GM21515 (cell line): Measurements from ENCODE around the gene ZNF521.
"Not testable (repeated sequence)": the region's sequence is repeated elsewhere in the genome, so short reads cannot be mapped to it uniquely, and the experiment has no call there.

Experiments
- ATAC-seq: cut with Tn5 transposase; IDR thresholded peaks from one replicate; pipeline ENCODE4 v1.9.1; 2021; ENCODE audit not compliant: unreplicated experiment

Gene ZNF521

DNA sequence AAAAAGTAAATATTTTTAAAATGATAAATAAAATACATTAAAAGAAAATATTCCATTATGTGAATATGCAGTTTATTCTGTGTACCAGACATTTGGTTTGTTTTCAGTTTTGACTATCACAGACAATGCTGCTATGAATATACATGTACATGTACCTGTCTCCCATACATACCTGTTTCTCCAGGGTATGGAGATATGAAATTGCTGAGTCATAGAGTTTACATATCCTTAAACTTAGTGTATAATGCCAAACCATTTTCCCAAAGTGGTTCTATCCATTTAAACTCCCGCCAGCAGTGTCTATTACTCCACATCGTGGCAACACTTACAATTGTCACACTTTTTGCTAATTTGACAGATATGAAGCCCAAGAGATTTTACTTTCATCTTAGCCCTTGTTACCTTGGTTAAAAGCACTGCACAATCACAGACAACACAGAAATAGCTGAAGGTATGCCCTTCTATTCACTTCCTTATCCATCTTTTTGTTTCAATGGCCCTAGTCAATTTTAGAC, 56.3 kb downstream of the ZNF521 start:
- ATAC-seq: no peak

DNA sequence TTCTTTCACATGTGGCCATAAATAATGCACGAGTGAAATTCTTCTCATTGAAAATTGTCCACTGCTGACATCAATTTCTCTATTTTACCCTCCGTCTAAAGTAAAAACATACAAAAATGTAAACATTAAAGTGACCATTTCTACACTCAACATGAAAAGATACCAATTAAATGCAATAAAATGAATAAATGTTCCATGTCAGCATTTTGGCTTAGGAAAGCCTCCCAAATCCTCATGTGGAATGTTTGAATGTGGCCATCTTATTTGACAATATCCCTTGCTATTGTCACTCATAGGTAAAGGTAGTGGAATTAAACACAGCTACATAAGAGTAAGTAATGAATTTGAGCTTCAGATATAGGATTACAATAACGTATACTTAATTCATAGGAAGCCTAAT, 60.8 kb downstream of the ZNF521 start:
- no peak for ATAC-seq

DNA sequence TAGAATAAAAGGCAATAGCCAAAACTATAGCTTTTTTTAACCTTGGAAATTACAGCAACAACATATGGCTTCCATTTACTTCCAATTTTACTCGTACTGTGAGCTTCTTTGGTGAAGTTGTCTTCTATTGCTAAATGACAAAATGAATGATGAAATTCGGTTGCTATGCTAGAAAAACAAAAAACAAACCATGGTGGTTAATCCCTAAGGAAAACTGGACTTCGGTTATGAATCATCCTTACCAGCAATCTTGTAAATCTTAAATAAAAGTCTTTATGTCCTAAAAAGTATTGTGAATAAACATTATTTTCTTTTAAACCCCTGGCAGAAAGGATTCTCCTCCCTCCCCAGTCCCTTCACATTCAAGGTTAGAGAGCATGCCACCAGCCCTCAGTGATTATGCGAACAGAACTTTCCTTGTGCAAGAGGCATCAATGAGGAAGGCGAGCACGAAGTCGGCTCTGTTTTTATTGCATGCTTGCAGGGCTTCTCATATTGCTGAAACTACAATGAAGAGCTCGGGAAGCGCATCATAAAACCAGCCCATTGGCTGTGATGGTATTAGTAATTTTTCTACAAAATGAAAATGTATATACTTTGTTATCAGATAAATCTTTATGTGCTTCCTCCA, 62.9 kb downstream of the ZNF521 start:
- ATAC-seq: no peak

DNA sequence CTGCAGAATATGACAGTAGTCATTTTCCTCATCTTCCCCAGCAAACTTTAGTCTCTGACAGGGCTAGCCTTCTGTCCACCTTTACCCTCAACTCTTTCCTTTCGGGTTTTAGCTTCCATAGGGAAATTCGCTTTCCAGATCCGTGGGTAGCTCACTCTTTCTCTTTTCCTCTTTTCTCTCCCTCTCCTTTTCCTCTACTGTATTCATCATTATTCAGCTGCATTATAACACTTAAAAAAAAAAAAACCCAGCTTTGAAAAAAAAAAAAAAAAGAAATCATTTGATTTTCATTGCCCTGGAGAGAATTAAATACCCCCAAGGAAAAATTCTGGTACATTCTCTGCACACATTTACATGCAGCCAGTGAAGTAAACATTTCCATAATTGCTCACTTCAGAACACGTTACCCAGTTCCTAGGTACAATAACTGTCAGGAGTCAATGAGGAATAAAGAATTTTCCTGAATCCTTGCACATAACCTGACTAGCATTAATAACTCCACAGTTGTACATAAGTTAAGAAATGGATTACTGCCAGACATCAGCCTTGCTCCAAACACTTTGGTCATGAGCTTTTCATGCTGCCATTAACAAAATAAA, 63.5 kb downstream of the ZNF521 start:
- ATAC-seq: no peak

DNA sequence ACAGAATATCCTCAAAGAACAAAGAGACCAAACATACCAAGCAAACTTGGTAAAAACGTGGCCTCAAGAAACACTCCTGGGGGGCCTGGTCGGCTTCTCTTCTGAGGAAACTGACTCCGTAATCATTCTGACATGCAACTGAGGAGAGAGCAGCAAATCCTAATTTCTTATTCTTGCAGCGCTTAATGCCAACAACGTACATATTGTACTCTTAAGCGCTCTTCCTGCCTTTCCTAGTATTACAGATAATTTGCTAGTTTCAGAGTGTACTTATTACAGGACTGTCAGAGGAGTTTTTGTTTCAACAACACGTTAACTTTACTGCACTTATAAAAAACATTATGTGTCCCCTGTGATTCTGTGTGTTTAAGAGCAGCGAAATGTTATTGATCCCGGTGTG, 64.9 kb downstream of the ZNF521 start:
- no peak for ATAC-seq

DNA sequence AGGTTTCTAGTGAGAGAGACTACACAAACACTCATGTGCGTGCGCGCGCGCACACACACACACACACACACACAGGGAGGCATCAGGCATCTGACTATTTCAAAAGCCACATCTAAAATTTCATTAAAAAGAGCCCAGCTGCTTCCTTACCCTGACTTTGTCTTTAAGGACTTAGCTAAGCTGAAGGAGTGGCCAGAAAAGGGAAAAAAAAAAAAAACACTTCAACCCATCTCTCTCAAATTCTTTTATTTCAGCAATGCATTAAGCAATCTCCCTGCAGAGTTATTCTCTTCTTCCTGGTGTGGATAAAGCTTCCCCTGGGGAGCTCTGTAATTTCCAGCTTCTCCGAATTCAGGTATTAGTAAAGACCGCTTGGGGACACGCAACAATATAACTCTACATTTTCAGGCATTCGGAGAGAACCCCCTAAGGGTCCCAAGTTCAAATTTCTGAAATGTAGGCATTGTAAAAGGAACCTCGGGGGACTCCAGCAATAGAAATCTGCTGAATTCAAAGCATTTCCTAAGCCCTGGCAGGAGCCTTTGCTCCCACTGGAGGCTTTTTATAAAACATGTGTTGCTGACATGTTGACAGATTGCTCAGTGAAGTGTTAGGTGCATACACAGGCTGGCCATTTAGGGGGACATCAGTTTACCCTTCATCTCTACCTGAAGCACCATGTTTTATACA, 67.0 kb downstream of the ZNF521 start:
- no peak for ATAC-seq

DNA sequence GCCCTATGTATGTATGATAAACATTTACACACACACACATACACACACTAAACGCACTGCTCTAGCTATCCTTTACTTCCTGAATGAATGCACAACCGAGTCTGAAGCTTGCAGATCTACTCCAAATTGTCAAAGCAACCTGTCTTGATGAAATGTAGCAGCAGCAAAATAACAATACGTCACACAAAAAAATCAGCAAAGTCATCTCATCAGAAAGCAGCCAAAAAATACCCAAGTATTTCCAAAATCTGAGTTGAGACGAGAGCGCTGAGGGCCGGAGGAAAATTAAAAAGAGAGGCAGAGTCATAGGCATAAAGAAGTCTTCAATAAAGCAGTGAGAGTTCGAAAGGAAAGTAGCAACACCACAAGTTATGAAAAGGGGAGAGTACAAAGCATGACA, 67.7 kb downstream of the ZNF521 start:
- no peak for ATAC-seq

DNA sequence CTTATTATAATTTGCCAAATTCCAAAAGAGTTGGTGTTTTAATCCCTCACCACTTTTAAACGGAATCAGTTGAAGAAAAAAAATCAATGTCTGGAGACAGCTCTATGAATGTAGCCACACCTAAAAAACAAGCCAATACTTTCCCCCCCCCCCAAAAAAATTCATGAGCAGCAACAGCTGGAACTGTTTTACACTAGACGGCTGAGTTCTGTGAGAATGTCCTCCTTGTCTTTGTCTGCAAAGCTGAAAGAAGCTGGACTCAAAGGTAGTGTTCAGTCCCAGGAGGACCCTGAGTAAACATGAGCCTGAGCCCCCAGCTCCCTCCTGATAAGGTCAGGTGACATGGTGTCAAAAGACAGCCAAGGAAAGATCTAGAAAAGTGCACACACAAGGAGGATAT, 68.2 kb downstream of the ZNF521 start:
- no peak for ATAC-seq

DNA sequence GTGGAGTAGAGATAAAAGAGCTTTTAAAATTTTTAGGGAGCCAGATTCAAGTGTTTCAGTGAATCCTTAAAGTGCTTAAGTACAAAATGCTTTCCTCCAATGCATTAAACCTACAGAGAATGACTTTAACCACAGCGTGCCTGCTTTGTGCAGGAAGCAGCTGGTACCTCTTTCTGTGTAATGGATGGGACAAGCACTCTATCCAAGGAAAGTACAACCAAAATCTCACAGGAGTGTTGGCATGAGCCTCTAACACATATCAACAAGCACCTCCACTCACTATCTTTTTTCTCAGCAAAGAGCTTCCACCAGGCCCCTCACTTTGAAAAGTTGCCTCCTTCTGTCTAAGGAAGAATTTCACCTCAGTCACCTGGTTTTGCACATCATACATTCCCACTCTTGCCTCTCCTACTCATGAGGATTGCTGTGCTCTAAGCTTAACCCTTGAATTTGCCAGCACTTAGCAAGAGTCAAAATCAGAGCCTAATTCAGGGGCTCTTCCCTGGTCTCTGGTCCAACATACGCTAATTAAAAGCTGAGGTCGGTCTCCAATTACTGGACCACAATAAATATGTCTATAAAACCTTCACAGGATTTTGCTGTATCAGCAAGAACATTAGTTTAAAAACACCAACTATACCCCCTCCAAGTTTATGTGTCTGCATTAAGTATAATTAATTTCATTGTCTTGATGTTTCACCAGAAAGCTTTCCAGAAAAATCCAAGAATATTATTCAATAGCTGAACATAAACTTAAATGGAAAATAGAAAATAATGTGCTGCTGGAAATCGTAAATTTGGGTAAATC, 68.9 kb downstream of the ZNF521 start:
- no peak for ATAC-seq

DNA sequence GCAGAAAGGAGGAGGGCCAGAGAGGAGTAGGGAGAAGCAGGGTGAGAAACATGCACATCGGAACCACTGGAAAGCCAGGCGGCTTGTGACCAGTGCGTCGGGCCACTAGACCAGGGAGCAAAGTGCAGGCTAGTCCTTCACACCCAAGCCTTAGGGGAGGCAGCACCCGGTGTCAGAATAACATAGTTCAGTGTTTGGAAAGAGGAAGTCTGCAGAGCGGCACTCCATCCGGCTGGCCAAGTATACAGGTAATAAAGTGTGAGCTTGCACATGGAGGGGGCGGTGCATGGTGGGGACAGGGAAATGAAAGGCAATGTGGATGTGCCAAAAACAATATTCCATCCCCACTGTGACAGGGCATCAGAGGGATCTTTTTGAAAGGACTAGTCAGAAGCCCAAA, 69.7 kb downstream of the ZNF521 start:
- ATAC-seq: no peak

DNA sequence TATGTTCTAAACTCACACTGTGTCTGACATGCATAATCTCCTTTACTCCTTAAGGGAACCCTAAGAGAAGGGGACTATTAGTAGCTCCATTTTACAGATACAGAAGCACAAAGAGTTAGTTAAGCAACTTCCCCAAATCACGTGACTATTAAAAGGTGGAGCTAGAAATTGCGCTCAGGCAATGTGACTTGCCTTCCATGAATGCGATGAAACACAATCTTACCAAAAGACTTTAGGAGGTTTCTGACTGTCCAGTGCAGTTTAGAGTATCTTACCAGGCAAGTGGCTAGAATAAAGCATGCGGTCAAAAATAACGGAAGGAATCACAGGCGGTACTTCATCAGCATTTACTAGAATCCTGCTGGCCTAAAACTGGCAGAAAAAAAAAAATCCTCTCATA, 70.4 kb downstream of the ZNF521 start:
- ATAC-seq: no peak

DNA sequence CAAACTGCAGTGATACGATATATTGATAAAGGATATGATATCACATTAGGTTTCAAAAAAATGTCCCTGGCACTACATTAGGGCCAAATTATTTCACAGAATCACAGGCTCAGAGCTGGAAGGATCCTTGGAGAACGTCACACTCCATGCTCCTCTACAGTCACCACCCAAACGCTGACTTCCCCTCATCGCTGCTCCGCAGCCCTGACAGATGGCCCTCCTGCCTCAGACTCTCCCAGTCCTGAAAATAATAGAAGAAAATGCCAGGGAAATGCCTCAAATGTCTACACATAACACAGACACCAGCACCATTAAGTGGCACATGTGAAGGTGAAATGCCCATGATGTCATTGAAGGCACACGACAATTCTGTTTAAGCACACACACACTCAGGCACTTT, 72.0 kb downstream of the ZNF521 start:
- no peak for ATAC-seq

DNA sequence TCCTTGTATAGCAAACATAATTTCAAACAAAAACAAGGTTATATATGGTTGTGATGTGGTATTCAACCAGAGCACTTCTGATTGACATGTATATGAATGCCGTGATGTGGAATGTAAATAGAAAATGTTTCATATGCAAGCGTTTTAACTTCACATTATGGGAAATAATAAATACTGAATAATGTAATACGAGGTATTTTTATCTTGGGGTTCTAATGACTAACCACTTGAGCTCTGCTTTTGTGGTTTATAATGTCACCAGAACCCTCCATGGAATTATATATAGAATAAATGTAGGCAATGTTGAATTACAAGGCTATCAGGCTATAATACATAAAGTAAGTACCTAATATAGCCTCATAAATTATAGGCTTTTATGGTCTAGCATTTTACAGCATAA, 72.4 kb downstream of the ZNF521 start:
- no peak for ATAC-seq

DNA sequence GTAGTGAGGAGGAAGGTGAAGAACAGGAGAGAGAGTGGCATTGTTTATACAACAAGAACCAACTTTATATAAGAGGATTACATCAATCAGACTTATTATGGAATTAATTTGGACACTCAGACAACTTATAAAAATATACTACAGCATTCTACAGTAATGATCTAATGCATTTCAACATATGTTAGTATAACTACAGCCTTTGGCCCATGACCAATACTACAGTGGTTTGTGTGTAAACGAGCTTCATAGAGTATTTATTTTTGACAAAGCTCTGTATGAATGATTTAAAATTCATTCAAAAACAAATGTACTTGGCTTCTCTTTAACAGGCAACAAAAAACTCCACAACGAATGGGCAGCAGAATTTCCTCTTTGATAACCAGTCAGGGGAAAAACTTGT, 72.8 kb downstream of the ZNF521 start:
- ATAC-seq: no peak

DNA sequence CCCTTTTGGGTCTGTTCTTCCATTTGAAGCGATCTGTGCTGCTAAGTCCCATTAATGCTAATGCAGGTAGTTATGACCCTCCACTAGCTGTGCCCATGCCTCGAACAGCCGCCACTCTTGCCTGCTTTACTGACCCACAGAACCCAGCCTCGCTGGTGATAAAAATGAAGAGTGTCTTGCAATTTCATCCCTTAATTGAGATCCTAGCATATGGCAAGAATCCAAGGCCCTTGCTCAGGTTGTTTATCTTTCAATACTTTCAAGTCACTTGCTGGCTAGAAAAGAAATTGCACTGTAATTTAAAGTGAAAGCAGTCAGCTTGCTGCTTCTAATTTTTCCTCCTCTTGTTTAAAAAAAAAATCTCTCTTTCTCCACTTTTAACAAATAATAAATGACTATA, 73.6 kb downstream of the ZNF521 start:
- ATAC-seq: no peak

DNA sequence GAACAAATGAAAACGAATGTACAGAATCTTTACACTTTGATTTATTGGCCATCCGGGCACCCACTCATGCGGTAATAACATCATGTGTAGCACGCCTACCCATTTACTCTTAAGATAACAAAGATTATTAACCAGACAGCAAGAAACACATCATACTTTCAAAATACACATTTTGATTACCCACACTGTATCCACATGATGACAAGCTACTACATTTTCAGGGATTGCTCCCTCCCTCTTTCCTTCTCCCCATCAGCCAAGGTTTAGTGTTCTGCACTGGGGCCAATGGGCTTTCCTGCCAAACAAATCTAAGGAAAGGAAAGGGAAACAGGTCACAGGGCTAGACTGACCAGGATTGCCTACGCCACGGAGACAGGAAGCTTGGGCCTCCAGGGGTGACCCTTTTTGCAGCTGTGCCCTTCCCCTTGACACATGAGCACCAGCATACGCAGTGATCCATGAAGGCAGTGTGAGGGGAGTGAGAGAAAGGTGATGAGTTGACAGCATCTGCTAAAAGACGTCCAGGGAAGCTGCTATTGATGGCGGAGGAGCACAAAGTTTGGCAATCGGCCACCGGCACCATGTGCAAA, 76.5 kb downstream of the ZNF521 start:
- no peak for ATAC-seq

DNA sequence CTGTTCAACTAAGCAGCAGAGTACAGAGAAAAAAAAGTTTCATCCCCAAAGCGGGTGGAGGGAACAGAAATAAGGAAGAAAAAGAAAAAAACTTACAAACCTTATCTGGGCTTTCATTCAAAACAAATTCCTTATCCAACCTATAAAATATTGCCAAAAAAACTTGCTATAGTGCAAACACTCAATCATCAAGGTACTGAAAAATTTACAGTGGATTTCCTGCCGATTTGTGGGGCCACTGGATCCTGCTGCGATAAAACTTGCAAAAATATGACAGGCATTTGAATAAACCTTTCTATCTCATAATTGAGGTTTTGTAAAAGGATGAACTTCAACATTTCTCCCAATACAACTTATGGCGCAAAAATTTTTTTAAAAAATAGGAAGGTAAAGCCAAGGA, 77.0 kb downstream of the ZNF521 start:
- no peak for ATAC-seq

DNA sequence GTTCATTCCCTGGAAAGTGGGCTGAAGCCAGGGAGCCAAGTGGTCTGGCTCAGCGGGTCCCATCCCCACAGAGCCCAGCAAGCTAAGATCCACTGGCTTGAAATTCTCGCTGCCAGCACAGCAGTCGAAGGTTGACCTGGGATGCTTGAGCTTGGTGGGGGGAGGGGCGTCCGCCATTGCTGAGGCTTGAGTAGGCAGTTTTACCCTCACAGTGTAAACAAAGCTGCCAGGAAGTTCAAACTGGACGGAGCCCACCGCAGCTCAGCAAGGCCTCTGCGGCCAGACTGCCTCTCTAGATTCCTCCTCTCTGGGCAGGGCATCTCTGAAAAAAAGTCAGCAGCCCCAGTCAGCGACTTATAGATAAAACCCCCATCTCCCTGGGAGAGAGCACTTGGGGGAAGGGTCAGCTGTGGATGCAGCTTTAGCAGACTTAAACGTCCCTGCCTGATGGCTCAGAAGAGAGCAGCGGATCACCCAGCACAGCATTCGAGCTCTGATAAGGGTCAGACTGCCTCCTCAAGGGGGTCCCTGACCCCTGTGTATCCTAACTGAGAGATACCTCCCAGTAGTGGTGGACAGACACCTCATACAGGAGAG, 84.9 kb downstream of the ZNF521 start:
- ATAC-seq: not testable (repeated sequence)

DNA sequence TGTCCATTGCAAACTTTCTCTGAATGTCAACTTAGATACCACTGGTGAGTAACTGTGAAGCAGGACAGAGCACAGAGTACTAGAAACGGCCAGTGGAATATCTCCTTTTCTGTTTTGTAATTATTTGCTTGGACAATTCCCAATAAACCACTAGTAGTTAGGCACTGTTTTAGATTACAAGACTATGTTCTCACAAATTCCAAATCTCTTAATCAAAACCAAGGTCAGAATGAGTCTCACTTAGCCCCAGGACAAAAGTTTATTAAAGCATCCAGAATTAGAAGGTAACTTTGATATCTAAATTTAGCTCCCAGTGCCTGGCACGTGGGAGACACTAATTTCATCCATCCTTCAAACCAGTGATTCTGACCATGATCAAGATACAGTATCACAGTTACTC, 89.0 kb downstream of the ZNF521 start:
- ATAC-seq: no peak

DNA sequence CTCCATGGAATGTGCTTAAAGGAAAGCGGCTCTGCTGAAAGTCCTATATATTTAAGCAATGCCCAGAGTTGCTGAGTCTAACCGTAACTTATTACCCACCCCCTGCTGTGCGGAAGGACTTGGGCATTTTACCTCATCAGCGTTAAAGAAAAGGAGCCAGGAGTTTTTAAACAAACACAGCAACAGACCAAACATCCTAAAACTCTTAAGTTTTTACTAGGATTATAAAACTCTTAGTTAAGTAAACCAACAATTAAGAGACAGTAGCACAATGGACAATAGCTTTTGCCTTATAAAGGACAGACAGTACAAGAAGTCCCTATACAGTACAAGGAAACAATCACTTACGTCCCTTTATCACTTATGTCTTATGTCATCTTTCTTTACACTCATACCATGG, 90.2 kb downstream of the ZNF521 start:
- no peak for ATAC-seq

DNA sequence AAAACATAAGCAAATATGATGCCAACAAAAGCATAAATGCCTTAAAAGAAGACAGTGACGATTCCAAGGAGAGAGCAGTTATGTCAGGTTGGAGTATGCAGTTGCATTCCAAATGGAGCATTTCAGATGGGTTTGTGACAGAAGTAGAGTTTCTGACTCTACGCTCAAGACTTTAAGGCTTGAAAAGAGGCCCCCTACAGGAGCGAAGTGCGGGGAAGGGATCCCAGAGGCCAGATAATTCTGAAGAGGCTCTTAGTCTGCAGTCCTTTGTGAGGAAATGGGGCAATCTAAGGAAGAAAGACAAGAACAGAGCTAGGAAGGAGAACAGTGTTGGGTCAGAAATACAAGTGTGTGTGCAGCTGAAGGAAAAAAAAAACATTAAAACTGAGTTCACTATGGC, 95.5 kb downstream of the ZNF521 start:
- ATAC-seq: no peak
